RWPE2 (cell line): ENCODE data around the gene CHD1L.
"Not testable (repeated sequence)": the region's sequence is repeated elsewhere in the genome, so short reads cannot be mapped to it uniquely, and the experiment has no call there.

ENCODE experiments used
- ATAC-seq: fragments of 200-7000 bp; cut with Tn5 transposase; 3 replicates; pipeline ENCODE4 v1.9.1; 2021; ENCODE audit warnings: low read depth
- DNase-seq: peaks from one replicate; pipeline ENCODE4 v3.0.0-alpha.2; 2020; ENCODE audit warnings: low spot score
- H3K27ac ChIP-seq: fragments of 450-650 bp; 2 replicates; pipeline ENCODE4 v1.5.1; 2017; ENCODE audit warnings: mild to moderate bottlenecking; ENCODE audit not compliant: poor library complexity, severe bottlenecking
- H3K27me3 ChIP-seq: fragments of 250-450 bp; sonication (Bioruptor Pico); 2 replicates; pipeline ENCODE4 v1.5.1; 2021; ENCODE audit warnings: mild to moderate bottlenecking, moderate library complexity; ENCODE audit not compliant: insufficient read depth, poor library complexity, severe bottlenecking
- H3K36me3 ChIP-seq: fragments of 250-450 bp; sonication (Bioruptor Pico); 2 replicates; pipeline ENCODE4 v1.5.1; 2020; ENCODE audit warnings: low read depth, mild to moderate bottlenecking, moderate library complexity
- H3K4me1 ChIP-seq: fragments of 250-450 bp; sonication (Bioruptor Pico); 2 replicates; pipeline ENCODE4 v1.5.1; 2021; ENCODE audit warnings: mild to moderate bottlenecking, moderate library complexity; ENCODE audit not compliant: insufficient read depth, poor library complexity, severe bottlenecking
- H3K4me3 ChIP-seq: fragments of 250-450 bp; sonication (Bioruptor Pico); 2 replicates; pipeline ENCODE4 v1.5.1; 2021; ENCODE audit warnings: mild to moderate bottlenecking, moderate library complexity; ENCODE audit not compliant: severe bottlenecking
- H3K9me3 ChIP-seq: fragments of 250-450 bp; sonication (Bioruptor Pico); 2 replicates; pipeline ENCODE4 v1.5.1; 2021; ENCODE audit warnings: mild to moderate bottlenecking, moderate library complexity; ENCODE audit not compliant: severe bottlenecking
- TF ChIP-seq, protein P1 (sequence below): fragments of 450-650 bp; IDR thresholded peaks from one replicate; pipeline ENCODE4 v1.5.1; 2017; ENCODE audit warnings: mild to moderate bottlenecking, moderate library complexity; ENCODE audit not compliant: poor library complexity, severe bottlenecking

Gene CHD1L

GRCh38 chr1:147283011-147283410 is 40.5 kb downstream of the CHD1L start:
- ATAC-seq (no peak), DNase-seq (no peak)
- Histone ChIP-seq H3K4me3 (no peak overlapping the region), H3K9me3 (no peaks in the 10 kb centered on the region), H3K27ac (no peak overlapping the region), H3K27me3 (no peaks in the 10 kb centered on the region), H3K4me1 (no peaks in the 10 kb centered on the region), H3K36me3 (peaks cover 71% of the 10 kb centered on the region)
- TF ChIP-seq, protein P1, sequence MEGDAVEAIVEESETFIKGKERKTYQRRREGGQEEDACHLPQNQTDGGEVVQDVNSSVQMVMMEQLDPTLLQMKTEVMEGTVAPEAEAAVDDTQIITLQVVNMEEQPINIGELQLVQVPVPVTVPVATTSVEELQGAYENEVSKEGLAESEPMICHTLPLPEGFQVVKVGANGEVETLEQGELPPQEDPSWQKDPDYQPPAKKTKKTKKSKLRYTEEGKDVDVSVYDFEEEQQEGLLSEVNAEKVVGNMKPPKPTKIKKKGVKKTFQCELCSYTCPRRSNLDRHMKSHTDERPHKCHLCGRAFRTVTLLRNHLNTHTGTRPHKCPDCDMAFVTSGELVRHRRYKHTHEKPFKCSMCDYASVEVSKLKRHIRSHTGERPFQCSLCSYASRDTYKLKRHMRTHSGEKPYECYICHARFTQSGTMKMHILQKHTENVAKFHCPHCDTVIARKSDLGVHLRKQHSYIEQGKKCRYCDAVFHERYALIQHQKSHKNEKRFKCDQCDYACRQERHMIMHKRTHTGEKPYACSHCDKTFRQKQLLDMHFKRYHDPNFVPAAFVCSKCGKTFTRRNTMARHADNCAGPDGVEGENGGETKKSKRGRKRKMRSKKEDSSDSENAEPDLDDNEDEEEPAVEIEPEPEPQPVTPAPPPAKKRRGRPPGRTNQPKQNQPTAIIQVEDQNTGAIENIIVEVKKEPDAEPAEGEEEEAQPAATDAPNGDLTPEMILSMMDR, result no peak

DNA sequence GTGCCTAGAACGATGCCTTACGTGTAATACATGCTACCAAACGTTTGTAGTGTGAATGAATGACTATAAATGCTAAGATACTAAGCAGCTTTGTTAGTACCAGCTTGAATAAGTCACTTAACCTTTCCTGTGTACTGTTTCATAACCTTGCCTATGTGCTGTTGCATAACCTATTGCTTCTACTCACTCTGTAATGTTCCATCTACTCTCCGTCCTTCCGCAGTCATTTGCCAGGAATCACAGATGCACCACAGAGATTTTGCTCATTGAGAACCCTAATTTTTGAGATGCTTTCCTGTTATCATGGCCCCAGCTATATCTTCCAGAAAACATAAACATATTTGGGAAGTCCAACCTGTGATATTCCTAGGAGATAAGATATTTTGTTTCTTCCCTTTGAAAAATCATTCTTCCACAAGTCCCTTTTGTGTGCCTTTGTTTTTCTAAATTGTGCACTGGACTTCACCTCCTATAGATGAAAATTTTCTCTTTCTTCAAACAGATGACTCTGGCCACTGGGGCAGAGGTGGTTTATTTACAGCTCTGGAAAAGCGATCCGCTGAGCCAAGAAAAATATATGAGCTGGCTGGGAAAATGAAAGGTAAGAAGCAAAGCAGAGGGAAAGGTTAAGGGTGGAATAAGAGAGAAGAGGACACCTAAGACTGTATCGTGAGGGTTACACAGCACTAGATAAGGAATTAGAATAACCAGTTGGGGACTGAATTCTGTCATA is 44.8 kb downstream of the CHD1L start:
- no peak overlapping the region for H3K27ac ChIP-seq
- H3K9me3 ChIP-seq, result no peaks in the 10 kb centered on the region
- peaks cover 80% of the 10 kb centered on the region for H3K36me3 ChIP-seq
- TF ChIP-seq, protein P1, result no peak
- H3K27me3 ChIP-seq, result no peaks in the 10 kb centered on the region
- DNase-seq, result no peak
- ATAC-seq, result no peak
- H3K4me3 ChIP-seq, result no peak overlapping the region
- H3K4me1 ChIP-seq, result peaks cover 5% of the 10 kb centered on the region

GRCh38 chr1:147292012-147292411 is 49.5 kb downstream of the CHD1L start:
- DNase-seq (no peak), ATAC-seq (peak; percentile 85)
- Histone ChIP-seq H3K36me3 (peaks cover 69% of the 10 kb centered on the region), H3K27me3 (no peaks in the 10 kb centered on the region), H3K4me1 (peaks cover 6% of the 10 kb centered on the region), H3K27ac (peak overlapping the region; percentile 11), H3K9me3 (no peaks in the 10 kb centered on the region), H3K4me3 (no peak overlapping the region)
- TF ChIP-seq, protein P1, result no peak

DNA sequence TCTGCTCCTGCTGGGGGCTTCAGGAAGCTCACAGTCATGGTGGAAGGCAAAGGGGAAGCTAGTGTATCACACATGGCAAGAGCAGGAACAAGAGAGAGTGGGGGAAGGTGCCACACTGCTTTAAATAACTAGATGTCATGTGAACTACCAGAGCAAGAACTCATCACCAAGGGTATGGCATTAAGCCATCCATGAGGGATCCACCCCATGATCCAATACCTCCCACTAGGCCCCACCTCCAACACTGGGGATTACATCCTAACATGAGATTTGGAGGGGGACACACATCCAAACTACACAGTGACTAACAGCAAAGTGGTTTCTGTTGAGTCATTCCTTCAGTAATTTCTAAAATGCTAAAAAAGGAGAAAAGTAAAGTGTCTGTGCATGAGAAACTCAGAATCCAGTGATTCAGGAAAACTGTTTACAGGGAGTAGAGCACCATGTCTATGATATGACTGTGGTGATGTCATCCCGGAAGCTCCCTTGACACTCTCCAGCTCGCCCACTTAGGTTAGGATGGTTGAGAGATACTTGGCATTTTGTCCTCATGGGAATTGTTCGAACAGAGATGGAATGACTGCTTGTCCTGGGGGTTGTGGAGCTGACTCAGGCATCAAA is 50.3 kb downstream of the CHD1L start:
- Histone ChIP-seq H3K4me3 (no peak overlapping the region), H3K27me3 (no peaks in the 10 kb centered on the region), H3K27ac (peak overlapping the region; percentile 11), H3K36me3 (peaks cover 62% of the 10 kb centered on the region), H3K9me3 (no peaks in the 10 kb centered on the region), H3K4me1 (peaks cover 6% of the 10 kb centered on the region)
- TF ChIP-seq, protein P1, result no peak
- ATAC-seq (peak; percentile 67; the same call in 1 of the 3 replicates), DNase-seq (no peak)

DNA sequence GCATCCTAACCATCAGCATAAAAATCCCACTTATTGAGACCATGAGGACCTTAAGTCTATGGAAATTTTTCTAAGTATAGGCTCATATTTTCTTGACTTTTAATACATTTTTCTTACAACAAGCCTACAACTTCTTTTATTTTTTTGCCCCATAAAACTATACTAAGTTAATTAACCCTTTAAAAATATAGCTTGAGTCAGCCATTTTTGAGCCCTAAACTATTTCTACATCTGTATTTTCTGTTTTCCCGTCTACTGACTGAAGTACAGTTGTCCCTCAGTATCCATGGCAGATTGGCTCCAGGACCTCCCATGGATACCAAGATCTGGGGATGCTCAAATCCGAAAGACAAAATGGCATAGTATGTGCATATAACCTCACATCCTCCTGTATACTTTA is 55.0 kb downstream of the CHD1L start:
- no peaks in the 10 kb centered on the region for H3K4me1 ChIP-seq
- TF ChIP-seq, protein P1, result no peak
- no peaks in the 10 kb centered on the region for H3K27me3 ChIP-seq
- ATAC-seq (no peak), DNase-seq (no peak)
- H3K9me3 ChIP-seq, result peaks cover 7% of the 10 kb centered on the region
- no peak overlapping the region for H3K27ac ChIP-seq
- H3K36me3 ChIP-seq, result peaks cover 38% of the 10 kb centered on the region
- no peak overlapping the region for H3K4me3 ChIP-seq

DNA sequence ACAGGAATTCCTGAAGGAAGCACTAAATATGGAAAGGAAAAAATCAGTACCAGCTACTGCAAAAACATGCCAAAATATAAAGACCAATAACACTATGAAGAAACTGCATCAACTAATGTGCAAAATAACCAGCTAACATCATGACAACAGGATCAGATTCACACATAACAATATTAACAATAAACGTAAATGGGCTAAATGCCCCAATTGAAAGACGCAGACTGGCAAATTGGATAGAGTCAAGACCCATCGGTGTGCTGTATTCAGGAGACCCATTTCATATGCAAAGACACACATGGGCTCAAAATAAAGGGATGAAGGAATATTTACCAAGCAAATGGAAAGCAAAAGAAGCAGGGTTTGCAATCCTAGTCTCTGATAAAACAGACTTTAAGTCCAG is 63.3 kb downstream of the CHD1L start:
- H3K36me3 ChIP-seq, H3K4me3 ChIP-seq, ATAC-seq, H3K27me3 ChIP-seq, H3K9me3 ChIP-seq, H3K4me1 ChIP-seq, DNase-seq, H3K27ac ChIP-seq: not testable (repeated sequence)
